Prostate gland (tissue), 2 donors: ENCODE results near the gene ZBED1. TPM values are rescaled to one million over a fixed set of nuclear protein-coding genes. Genes with fewer than 3 reads are reported as not detected.
"Not testable (repeated sequence)": the region's sequence is repeated elsewhere in the genome, so short reads cannot be mapped to it uniquely, and the experiment has no call there.

Experiments used
- DNase-seq: peaks from one replicate; pipeline ENCODE4 v3.0.0-alpha.2; 2019; ENCODE audit warnings: low spot score
- H3K27ac ChIP-seq, 2 donors: fragments of 200-600 bp; sonication (generic); 2 replicates each; pipeline ENCODE4 v1.5.1; 2017 to 2019
- H3K27me3 ChIP-seq: fragments of 200-600 bp; sonication (generic); replicated peaks from 2 replicates; pipeline ENCODE4 v1.5.1; 2019; ENCODE audit not compliant: insufficient read depth
- H3K36me3 ChIP-seq, 2 donors: fragments of 200-600 bp; sonication (generic); 1 replicate in 1 of 2; 2 replicates in 1 of 2; pipeline versions ENCODE4 v1.5.1 to v1.8.1; 2017 to 2019
- H3K4me1 ChIP-seq: fragments of 200-600 bp; sonication (generic); replicated peaks from 2 replicates; pipeline ENCODE4 v1.5.1; 2019
- H3K4me3 ChIP-seq, 2 donors: fragments of 200-600 bp; sonication (generic); 2 replicates each; pipeline ENCODE4 v1.5.1; 2017 to 2019
- H3K9me3 ChIP-seq: fragments of 200-600 bp; sonication (generic); 2 replicates; pipeline ENCODE4 v1.5.1; 2017
- POLR2A ChIP-seq: fragments of 450-650 bp; IDR thresholded peaks from one replicate; pipeline ENCODE4 v1.6.1; 2016; ENCODE audit warnings: antibody characterized with exemption, mild to moderate bottlenecking
- POLR2AphosphoS5 ChIP-seq: sonication (generic); formaldehyde crosslinking; IDR thresholded peaks from one replicate; pipeline ENCODE4 v1.6.1; 2017; ENCODE audit warnings: antibody characterized with exemption
- WGBS: methylation state at CpG from one replicate; pipeline ENCODE4 v1.1.5; 2018; 5-methylcytosine and 5-hydroxymethylcytosine counted together
- intact Hi-C: fragments of 100-400 bp; cut with DNase I; formaldehyde crosslinking; loops from one replicate; pipeline ENCODE4 v1.14.2; 2022
- total RNA-seq, 2 donors: library from RNA; depleted of rRNA; stranded (reverse); fragments of >200 nt; gene quantifications; one replicate each; pipeline ENCODE4 v1.1.0, GENCODE V29; 2016
- TF ChIP-seq, protein P1 (sequence below), 4 experiments: fragments of 200-600 bp in 2 of 4; fragments of 450-650 bp in 2 of 4; sonication (generic) in 2 of 4; IDR thresholded peaks; 1 replicate in 3 of 4; 2 replicates in 1 of 4; pipeline ENCODE4 v1.5.1; 2016 to 2019; ENCODE audit warnings: antibody characterized with exemption in 4 of 4, mild to moderate bottlenecking in 2 of 4, moderate library complexity in 2 of 4

The ZBED1 gene
- total RNA-seq, 2 donors from 2014 or later, result 52.6 to 92.1 TPM

DNA sequence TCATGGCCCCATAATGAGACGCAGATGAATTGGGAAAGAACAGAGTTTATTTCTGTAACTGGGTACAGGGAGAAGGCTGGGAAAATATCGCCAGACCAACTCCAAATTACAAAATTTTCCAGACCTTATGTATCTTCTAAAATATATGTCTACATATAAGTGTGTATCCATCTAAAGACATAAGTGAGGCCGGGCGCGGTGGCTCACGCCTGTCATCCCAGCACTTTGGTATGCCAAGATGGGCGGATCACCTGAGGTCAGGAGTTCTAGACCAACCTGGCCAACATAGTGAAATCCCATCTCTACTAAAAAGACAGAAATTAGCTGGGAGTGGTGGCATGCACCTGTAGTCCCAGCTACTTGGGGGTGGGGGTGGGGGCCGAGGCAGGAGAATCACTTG lies 11.7 kb upstream of the ZBED1 start:
- WGBS, result 90% methylated on average over 8 of the region's 8 CpGs
- H3K27ac ChIP-seq, result no peak overlapping the region
- H3K9me3 ChIP-seq, result no peaks in the 10 kb centered on the region
- no peaks in the 10 kb centered on the region for H3K27me3 ChIP-seq
- no peaks in the 10 kb centered on the region for H3K4me1 ChIP-seq
- no peak for TF ChIP-seq POLR2A
- no peak overlapping the region for H3K4me3 ChIP-seq
- intact Hi-C loops, result no loop called here
- H3K36me3 ChIP-seq, result no peaks in the 10 kb centered on the region
- DNase-seq, result no peak

GRCh38 chrX:2511326-2511725 lies 10.6 kb upstream of the ZBED1 start:
- TF ChIP-seq, protein P1, sequence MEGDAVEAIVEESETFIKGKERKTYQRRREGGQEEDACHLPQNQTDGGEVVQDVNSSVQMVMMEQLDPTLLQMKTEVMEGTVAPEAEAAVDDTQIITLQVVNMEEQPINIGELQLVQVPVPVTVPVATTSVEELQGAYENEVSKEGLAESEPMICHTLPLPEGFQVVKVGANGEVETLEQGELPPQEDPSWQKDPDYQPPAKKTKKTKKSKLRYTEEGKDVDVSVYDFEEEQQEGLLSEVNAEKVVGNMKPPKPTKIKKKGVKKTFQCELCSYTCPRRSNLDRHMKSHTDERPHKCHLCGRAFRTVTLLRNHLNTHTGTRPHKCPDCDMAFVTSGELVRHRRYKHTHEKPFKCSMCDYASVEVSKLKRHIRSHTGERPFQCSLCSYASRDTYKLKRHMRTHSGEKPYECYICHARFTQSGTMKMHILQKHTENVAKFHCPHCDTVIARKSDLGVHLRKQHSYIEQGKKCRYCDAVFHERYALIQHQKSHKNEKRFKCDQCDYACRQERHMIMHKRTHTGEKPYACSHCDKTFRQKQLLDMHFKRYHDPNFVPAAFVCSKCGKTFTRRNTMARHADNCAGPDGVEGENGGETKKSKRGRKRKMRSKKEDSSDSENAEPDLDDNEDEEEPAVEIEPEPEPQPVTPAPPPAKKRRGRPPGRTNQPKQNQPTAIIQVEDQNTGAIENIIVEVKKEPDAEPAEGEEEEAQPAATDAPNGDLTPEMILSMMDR (IDR thresholded peaks at IDR 0.05), result no peak
- TF ChIP-seq POLR2AphosphoS5, result no peak
- no peak for TF ChIP-seq POLR2A
- Histone ChIP-seq H3K9me3 (no peaks in the 10 kb centered on the region), H3K4me1 (no peaks in the 10 kb centered on the region), H3K36me3 (no peaks in the 10 kb centered on the region), H3K27ac (no peak overlapping the region), H3K4me3 (no peak overlapping the region), H3K27me3 (no peaks in the 10 kb centered on the region)
- intact Hi-C loops, result no loop called here
- WGBS, result 96% methylated on average over 6 of the region's 6 CpGs
- no peak for DNase-seq

GRCh38 chrX:2508648-2509335 lies 8.0 kb upstream of the ZBED1 start:
- H3K4me3 ChIP-seq, result no peak overlapping the region
- DNase-seq, result no peak
- no peaks in the 10 kb centered on the region for H3K9me3 ChIP-seq
- H3K27ac ChIP-seq, result no peak overlapping the region
- intact Hi-C loops, result no loop called here
- H3K36me3 ChIP-seq, result no peaks in the 10 kb centered on the region
- 93% methylated on average over 9 of the region's 9 CpGs for WGBS
- no peaks in the 10 kb centered on the region for H3K27me3 ChIP-seq
- no peaks in the 10 kb centered on the region for H3K4me1 ChIP-seq
- TF ChIP-seq, protein P1 (IDR thresholded peaks at IDR 0.05), result no peak
- no peak for TF ChIP-seq POLR2AphosphoS5
- no peak for TF ChIP-seq POLR2A

DNA sequence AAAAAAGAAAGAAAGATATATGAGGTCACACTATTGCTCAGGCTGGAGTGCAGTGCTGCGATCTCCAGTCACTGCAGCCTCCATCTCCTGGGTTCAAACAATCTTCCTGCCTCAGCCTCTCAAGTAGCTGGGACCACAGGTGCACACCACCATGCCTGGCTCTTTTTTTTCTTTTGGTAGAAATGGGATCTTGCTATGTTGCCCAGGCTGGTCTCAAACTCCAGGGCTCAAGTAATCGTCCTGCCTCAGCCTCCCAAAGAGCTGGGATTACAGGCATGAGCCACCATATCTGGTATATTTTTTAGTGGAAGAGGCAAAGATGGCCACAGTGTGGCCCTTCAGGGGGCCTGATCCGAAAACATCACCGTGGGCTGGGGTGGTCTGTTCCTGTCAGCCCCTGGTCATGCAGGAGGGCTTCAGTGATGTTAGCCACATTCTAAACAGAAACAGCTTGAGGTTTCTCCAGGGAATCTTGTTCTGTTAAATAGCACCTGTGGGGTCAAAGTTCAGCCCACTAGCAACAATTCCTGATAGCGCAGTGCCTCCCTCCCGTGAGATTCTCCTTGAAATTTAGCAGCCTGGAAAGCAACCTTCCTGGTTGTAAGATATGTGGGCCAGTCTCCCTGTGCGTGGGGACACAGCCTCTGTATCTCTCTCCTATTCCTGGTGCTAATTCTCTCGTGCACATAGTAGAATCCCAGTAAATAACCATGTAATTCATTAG lies 7.3 kb upstream of the ZBED1 start:
- Histone ChIP-seq H3K36me3 (no peaks in the 10 kb centered on the region), H3K9me3 (no peaks in the 10 kb centered on the region), H3K4me3 (no peak overlapping the region), H3K27me3 (no peaks in the 10 kb centered on the region), H3K27ac (no peak overlapping the region), H3K4me1 (no peaks in the 10 kb centered on the region)
- WGBS, result 82% methylated on average over 8 of the region's 8 CpGs
- TF ChIP-seq POLR2A (no peak), POLR2AphosphoS5 (no peak)
- TF ChIP-seq, protein P1 (IDR thresholded peaks at IDR 0.05), result no peak
- no peak for DNase-seq
- intact Hi-C loops, result no loop called here

DNA sequence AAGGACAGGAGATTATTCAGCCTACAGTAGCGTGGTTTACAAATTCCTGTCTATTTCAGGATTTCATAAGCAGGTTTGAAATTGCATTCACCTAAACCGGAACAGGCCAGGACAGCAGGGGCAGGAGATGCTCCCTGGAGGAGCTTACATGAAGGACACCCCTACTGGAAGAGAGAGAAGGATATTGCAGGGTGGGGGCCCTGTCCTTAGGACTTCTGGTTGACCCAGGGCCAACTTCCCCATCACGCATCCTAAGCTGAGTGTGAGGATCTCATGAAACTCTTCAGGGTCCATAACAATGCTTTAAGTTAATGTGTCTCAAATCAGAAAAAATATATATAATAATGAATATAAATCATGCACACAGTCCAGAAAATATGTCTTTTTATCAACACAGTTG lies 6.4 kb upstream of the ZBED1 start:
- DNase-seq, result no peak
- no peaks in the 10 kb centered on the region for H3K36me3 ChIP-seq
- no peaks in the 10 kb centered on the region for H3K27me3 ChIP-seq
- no peaks in the 10 kb centered on the region for H3K9me3 ChIP-seq
- no peaks in the 10 kb centered on the region for H3K4me1 ChIP-seq
- H3K27ac ChIP-seq, result no peak overlapping the region
- WGBS, result 89% methylated on average over 3 of the region's 3 CpGs
- TF ChIP-seq POLR2A (no peak), POLR2AphosphoS5 (no peak)
- TF ChIP-seq, protein P1 (IDR thresholded peaks at IDR 0.05), result no peak
- intact Hi-C loops, result no loop called here
- no peak overlapping the region for H3K4me3 ChIP-seq

- DNase-seq, intact Hi-C loops, H3K27ac ChIP-seq, H3K27me3 ChIP-seq, H3K9me3 ChIP-seq, H3K36me3 ChIP-seq, H3K4me1 ChIP-seq, H3K4me3 ChIP-seq: not testable (repeated sequence)
- WGBS, result 93% methylated on average over 8 of the region's 8 CpGs
Observed at GRCh38 chrX:2505341-2505740, 4.6 kb upstream of the ZBED1 start.
